ENCODE measurements around the gene PGGT1B.

DNA sequence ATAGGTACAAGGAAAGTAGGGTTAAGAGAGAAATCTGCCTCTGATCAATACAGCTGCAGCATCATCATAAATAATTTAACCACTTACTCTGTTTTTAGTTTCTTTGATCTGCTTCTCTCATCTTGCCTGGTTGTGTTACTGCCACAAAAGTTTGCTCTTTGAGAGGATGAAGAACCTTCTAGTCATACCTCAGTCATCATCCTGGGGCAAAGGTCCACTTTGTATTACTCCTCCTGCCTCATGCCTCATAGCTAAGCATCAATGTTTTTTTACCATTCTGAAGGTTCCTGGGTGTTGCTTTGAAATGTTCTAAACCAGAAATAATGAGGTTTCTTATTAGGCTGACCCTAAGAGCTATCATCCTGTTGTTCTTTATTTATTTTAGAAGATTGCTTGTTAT is 75.9 kb downstream of the PGGT1B start:
- TF ChIP-seq CTCF (conservative IDR thresholded peaks at IDR 0.05; ENCODE audit: low read length): no peak
- no peak for TF ChIP-seq EZH2phosphoT487 (IDR thresholded peaks at IDR 0.05; ENCODE audit: borderline replicate concordance)

All from Loucy (cell line).